Measurements from ENCODE around the gene RASSF4. TPM values are rescaled to one million over a fixed set of nuclear protein-coding genes. Genes with fewer than 3 reads are reported as not detected.
"Not testable (repeated sequence)": the region's sequence is repeated elsewhere in the genome, so short reads cannot be mapped to it uniquely, and the experiment has no call there.

The RASSF4 gene
- total RNA-seq, 1 donor from 2014 or later, result 93.5 TPM

DNA sequence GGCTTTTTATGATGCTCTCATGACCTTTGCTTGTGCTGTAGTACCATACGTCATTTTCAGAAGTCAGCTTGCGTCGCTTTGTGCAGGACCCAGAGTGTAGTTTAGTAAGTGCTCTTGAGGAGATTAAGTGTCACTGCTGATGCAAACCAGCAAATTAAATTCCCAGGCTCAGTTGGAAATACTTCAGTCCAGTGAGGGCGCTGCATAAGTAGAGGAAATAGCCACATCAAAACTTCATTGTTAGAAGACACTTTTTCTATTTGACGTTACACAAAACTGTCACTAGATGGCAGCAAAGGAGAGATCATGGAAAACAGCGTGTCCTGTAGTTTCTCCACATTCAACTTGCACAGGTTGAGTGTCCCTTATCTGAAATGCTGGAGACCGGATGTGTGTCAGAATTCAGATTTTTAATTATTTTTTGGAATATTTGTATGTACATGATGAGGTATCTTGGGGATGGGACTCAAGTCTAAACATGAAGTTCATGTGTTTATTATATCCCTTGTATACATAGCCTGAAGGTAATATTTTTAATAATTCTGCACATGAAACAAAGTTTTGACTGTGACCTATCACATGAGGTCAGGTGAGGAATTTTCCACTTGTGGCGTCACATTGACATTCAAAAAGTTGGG is 49.0 kb downstream of the RASSF4 start:
- no peak for DNase-seq
- intact Hi-C loops (cut with micrococcal nuclease), result no loop called here
- ATAC-seq, result peak; percentile 87

DNA sequence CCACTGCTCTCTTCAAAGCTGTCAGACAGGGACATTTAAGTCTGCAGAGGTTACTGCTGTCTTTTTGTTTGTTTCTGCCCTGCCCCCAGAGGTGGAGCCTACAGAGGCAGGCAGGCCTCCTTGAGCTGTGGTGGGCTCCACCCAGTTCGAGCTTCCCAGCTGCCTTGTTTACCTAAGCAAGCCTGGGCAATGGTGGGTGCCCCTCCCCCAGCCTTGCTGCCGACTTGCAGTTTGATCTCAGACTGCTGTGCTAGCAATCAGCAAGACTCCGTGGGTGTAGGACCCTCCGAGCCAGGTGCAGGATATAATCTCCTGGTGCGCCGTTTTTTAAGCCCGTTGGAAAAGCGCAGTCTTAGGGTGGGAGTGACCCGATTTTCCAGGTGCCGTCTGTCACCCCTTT is 55.0 kb downstream of the RASSF4 start:
- intact Hi-C loops (cut with micrococcal nuclease); ATAC-seq; DNase-seq: not testable (repeated sequence)

DNA sequence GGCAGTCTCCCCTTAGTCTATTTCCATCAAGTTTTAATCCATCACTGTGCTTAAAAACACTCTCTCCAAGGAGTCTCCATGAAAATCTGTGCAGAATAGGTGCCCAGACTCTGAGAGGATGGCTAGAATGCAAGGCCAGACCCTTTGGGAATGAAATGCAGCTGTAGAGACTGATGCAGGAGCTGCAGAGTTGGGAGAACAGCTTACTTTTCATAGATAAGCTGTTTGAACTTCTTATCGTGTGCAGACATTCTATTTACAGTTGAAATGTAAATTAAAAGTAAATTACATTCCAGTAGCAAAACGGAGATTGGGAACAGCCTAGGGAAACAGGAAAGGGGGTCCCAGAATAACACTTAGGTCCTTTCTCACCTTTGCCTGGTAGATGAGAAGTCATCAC is 56.0 kb downstream of the RASSF4 start:
- no peak for ATAC-seq
- intact Hi-C loops (cut with micrococcal nuclease), result no loop called here
- no peak for DNase-seq

DNA sequence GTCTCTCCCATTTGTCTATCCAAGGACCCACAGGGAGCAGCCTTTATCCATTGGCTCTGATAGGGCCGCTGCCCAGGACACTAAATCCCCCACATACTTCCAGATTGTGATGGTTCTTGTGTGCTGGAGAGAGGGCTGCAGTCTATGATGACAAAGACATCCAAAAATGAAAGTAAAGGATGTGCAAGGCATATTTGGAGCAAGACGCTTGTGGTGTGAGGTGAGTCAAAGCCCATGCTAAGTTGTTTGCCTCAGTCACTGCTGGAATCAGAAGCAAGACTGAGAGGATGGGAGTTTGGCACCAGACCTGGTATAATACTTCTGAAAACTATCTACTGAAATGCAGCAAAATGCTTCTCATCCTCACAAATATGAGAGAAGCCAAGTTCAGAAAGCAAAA is 63.8 kb downstream of the RASSF4 start:
- DNase-seq (no peak), ATAC-seq (no peak)
- intact Hi-C loops (cut with micrococcal nuclease), result no loop called here

DNA sequence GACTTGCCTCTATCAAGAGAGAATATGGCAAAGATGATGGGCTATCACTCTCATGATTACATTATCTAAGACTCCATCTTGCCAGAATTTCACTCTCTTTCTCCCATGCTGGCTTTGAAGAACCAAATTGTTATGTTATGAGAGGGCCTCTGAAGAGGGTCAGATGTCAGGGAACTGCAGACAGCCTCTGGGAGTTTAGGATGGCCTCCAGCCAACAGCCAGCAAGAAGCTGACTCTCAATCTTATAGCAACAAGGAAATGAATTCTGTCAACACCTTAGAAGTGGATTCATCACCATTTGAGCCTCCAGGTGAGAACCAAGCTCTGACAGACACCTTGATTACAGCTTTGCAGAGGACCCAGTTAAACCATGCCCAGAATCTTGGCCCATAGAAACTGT is 74.7 kb downstream of the RASSF4 start:
- intact Hi-C loops (cut with micrococcal nuclease), result no loop called here
- ATAC-seq (no peak), DNase-seq (no peak)

DNA sequence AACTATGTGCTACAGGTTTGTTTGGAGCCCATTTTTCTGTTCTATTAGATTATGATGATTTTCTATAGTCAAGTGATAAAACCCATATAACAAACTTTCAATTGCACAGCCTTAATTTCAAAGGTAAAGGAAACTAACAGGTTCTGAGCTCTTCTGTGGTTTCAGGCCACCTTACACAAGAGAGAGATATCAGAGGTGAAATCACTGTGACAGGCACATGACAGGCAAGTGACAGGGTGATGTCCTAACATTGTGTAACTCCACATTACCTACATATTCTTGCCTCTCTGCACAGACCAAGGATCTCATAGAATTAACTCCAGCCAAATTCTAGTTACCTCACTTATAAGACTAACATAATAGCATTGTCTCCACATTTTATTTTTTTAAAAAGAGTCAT is 76.1 kb downstream of the RASSF4 start:
- intact Hi-C loops (cut with micrococcal nuclease), result no loop called here

DNA sequence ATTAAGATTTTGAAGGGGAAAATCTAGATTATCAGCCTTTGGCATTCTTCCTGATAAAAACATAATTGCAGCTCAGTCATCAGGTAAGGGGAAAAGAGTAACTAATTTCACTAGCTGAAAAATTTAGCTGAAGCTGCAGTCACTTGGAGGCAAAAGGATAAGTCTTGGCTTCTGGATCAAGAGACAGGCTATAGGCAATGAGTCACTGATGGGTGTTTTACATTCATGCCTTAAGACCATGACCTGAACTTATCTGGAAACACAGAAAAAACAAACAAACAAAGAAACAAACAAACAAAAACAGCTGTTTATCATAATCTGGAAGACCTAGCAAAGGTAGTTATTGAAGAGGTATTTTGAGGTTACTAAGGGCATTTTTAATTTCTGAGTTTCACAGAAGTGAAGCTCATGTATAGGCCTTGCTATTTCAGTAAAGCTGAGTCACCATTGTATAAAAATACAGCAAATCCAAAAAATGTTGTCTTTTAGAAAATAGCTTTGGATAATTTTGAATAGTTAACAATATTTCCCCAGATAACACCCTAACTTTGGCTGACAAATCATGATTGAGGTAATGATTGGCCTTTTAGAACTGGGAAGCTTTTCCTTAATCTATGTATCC is 81.4 kb downstream of the RASSF4 start:
- ATAC-seq, result no peak
- DNase-seq, result no peak
- intact Hi-C loops (cut with micrococcal nuclease), result no loop called here

More for the DNA sequence above, 76.1 kb downstream of the RASSF4 start:
- no peak for DNase-seq
- no peak for ATAC-seq

DNA sequence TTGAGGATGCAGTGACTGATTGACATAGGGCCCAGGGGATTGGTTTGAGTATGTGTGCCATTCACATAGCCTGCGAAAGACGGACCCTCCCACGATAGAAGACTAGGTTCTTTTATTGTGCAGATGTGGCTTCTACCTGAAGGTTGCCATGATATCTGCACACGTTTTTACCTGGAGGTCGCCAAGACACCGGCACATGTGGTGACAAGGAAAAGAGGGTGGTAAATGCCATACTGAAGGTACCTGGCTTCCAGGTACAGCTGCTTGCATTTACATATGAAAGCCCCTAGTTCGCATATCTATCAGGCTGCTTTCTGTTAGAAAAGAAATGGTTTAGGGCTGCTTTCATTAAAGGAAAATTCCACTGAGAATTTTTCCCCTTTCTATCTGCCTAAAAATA is 84.7 kb downstream of the RASSF4 start:
- ATAC-seq, result no peak
- DNase-seq, result no peak
- intact Hi-C loops (cut with micrococcal nuclease), result no loop called here

Other genes with a start within 250 kb of the RASSF4 start
- gene TMEM72, start 48.5 kb upstream of the RASSF4 start, total RNA-seq, result not detected
- gene DEPP1, start 19.0 kb downstream of the RASSF4 start, total RNA-seq, result 32.2 TPM
- gene ZNF22, start 41.1 kb downstream of the RASSF4 start, total RNA-seq, result 12.6 TPM